SK-N-SH (cell line): Measurements from ENCODE around the gene ZEB2.

Experiments used
- CHD2 ChIP-seq: fragments of 150-350 bp; IDR thresholded peaks from 2 replicates; pipeline ENCODE4 v1.6.1; 2018; ENCODE audit warnings: low read length; ENCODE audit not compliant: partially characterized antibody
- CTCF ChIP-seq: fragments of 200-600 bp; sonication (generic); IDR thresholded peaks from 2 replicates; pipeline ENCODE4 v1.6.1; 2017; ENCODE audit warnings: antibody characterized with exemption, mild to moderate bottlenecking, moderate library complexity
- NFIC ChIP-seq: IDR thresholded peaks from 2 replicates; pipeline ENCODE4 v1.4.0; 2012; ENCODE audit warnings: borderline replicate concordance
- PBX3 ChIP-seq: IDR thresholded peaks from 2 replicates; pipeline ENCODE4; 2012
- POLR2AphosphoS5 ChIP-seq: IDR thresholded peaks from 2 replicates; pipeline ENCODE4 v1.6.1; 2012; ENCODE audit warnings: low read depth, low read length
- RAD21 ChIP-seq: IDR thresholded peaks from 2 replicates; pipeline ENCODE4 v1.6.1; 2012; ENCODE audit warnings: mild to moderate bottlenecking, low read length
- RCOR1 ChIP-seq: fragments of 150-350 bp; IDR thresholded peaks from 2 replicates; pipeline ENCODE4 v1.6.1; 2017; ENCODE audit warnings: antibody characterized with exemption, low read length
- SIN3A ChIP-seq: IDR thresholded peaks from 2 replicates; pipeline ENCODE4 v1.6.1; 2012; ENCODE audit warnings: low read depth, mild to moderate bottlenecking, low read length, moderate library complexity, borderline replicate concordance
- ZBTB33 ChIP-seq: IDR thresholded peaks from 2 replicates; pipeline ENCODE4 v1.4.0; 2012; ENCODE audit warnings: low read depth, borderline replicate concordance

GRCh38 chr2:144356402-144356801, 163.5 kb downstream of the ZEB2 start:
- no peak for TF ChIP-seq POLR2AphosphoS5
- TF ChIP-seq CTCF: no peak
- no peak for TF ChIP-seq CHD2
- TF ChIP-seq RCOR1: no peak
- no peak for TF ChIP-seq ZBTB33
- TF ChIP-seq RAD21: no peak
- TF ChIP-seq SIN3A: no peak
- no peak for TF ChIP-seq PBX3
- no peak for TF ChIP-seq NFIC
